ENCODE results near the gene USP48.
"Not testable (repeated sequence)": the region's sequence is repeated elsewhere in the genome, so short reads cannot be mapped to it uniquely, and the experiment has no call there.

The USP48 gene

GRCh38 chr1:21782868-21783678, at the start of gene USP48:
Gene USP48 (minus strand): TSS chr1:21783149. CDS start chr1:21782957, 192 bp downstream.
- H3K27me3 Mint-ChIP-seq (ENCODE audit: low read depth): no peaks in the 10 kb centered on the region
- H3K4me1 Mint-ChIP-seq (ENCODE audit: low read depth): peaks cover 26% of the 10 kb centered on the region
- peaks cover 10% of the 10 kb centered on the region for H3K36me3 Mint-ChIP-seq (ENCODE audit: low read depth)
- H3K9me3 Mint-ChIP-seq: no peaks in the 10 kb centered on the region
- peak; percentile 98 for DNase-seq (ENCODE audit: low spot score)
- H3K27ac Mint-ChIP-seq: peak within 1 kb of the TSS; percentile 100
- peak within 1 kb of the TSS; percentile 91 for H3K4me3 Mint-ChIP-seq

- no peak for DNase-seq (ENCODE audit: low spot score)
- Mint-ChIP-seq H3K9me3 (peaks cover 13% of the 10 kb centered on the region), H3K36me3 (ENCODE audit: low read depth) (peaks cover 6% of the 10 kb centered on the region), H3K4me1 (ENCODE audit: low read depth) (no peaks in the 10 kb centered on the region), H3K27me3 (ENCODE audit: low read depth) (no peaks in the 10 kb centered on the region), H3K4me3 (no peak overlapping the region), H3K27ac (no peak overlapping the region)
These were observed 48.6 kb upstream of the USP48 start for GRCh38 chr1:21831454-21831970.

GRCh38 chr1:21830792-21831453, 48.0 kb upstream of the USP48 start:
- H3K27ac Mint-ChIP-seq: no peak overlapping the region
- peaks cover 13% of the 10 kb centered on the region for H3K9me3 Mint-ChIP-seq
- peaks cover 6% of the 10 kb centered on the region for H3K36me3 Mint-ChIP-seq (ENCODE audit: low read depth)
- no peaks in the 10 kb centered on the region for H3K4me1 Mint-ChIP-seq (ENCODE audit: low read depth)
- no peaks in the 10 kb centered on the region for H3K27me3 Mint-ChIP-seq (ENCODE audit: low read depth)
- no peak for DNase-seq (ENCODE audit: low spot score)
- H3K4me3 Mint-ChIP-seq: no peak overlapping the region

- no peak for DNase-seq (ENCODE audit: low spot score)
- Mint-ChIP-seq H3K27ac (no peak overlapping the region), H3K9me3 (peaks cover 7% of the 10 kb centered on the region), H3K36me3 (ENCODE audit: low read depth) (peaks cover 2% of the 10 kb centered on the region), H3K4me3 (no peak overlapping the region), H3K27me3 (ENCODE audit: low read depth) (no peaks in the 10 kb centered on the region), H3K4me1 (ENCODE audit: low read depth) (no peaks in the 10 kb centered on the region)
These were observed 46.3 kb upstream of the USP48 start for GRCh38 chr1:21829294-21829693.

GRCh38 chr1:21828506-21829210, 45.7 kb upstream of the USP48 start:
- H3K27ac Mint-ChIP-seq: no peak overlapping the region
- H3K4me3 Mint-ChIP-seq: no peak overlapping the region
- H3K36me3 Mint-ChIP-seq (ENCODE audit: low read depth): no peaks in the 10 kb centered on the region
- no peak for DNase-seq (ENCODE audit: low spot score)
- H3K9me3 Mint-ChIP-seq: peaks cover under 1% of the 10 kb centered on the region
- H3K4me1 Mint-ChIP-seq (ENCODE audit: low read depth): no peaks in the 10 kb centered on the region
- no peaks in the 10 kb centered on the region for H3K27me3 Mint-ChIP-seq (ENCODE audit: low read depth)

GRCh38 chr1:21828075-21828474, 45.1 kb upstream of the USP48 start:
- no peak overlapping the region for H3K27ac Mint-ChIP-seq
- H3K4me3 Mint-ChIP-seq: no peak overlapping the region
- H3K36me3 Mint-ChIP-seq (ENCODE audit: low read depth): no peaks in the 10 kb centered on the region
- no peaks in the 10 kb centered on the region for H3K27me3 Mint-ChIP-seq (ENCODE audit: low read depth)
- no peaks in the 10 kb centered on the region for H3K9me3 Mint-ChIP-seq
- no peaks in the 10 kb centered on the region for H3K4me1 Mint-ChIP-seq (ENCODE audit: low read depth)
- no peak for DNase-seq (ENCODE audit: low spot score)

- Mint-ChIP-seq H3K9me3 (no peaks in the 10 kb centered on the region), H3K4me3 (no peak overlapping the region), H3K4me1 (ENCODE audit: low read depth) (no peaks in the 10 kb centered on the region), H3K27me3 (ENCODE audit: low read depth) (no peaks in the 10 kb centered on the region), H3K36me3 (ENCODE audit: low read depth) (no peaks in the 10 kb centered on the region), H3K27ac (no peak overlapping the region)
- no peak for DNase-seq (ENCODE audit: low spot score)
These were observed 44.3 kb upstream of the USP48 start for GRCh38 chr1:21827141-21827679.

- not testable (repeated sequence) for H3K4me3 Mint-ChIP-seq; DNase-seq (ENCODE audit: low spot score); H3K9me3 Mint-ChIP-seq; H3K27me3 Mint-ChIP-seq (ENCODE audit: low read depth); H3K4me1 Mint-ChIP-seq (ENCODE audit: low read depth); H3K36me3 Mint-ChIP-seq (ENCODE audit: low read depth); H3K27ac Mint-ChIP-seq
These were observed 43.7 kb upstream of the USP48 start for GRCh38 chr1:21826694-21827093.

- H3K36me3 Mint-ChIP-seq (ENCODE audit: low read depth): no peaks in the 10 kb centered on the region
- H3K9me3 Mint-ChIP-seq: no peaks in the 10 kb centered on the region
- H3K4me1 Mint-ChIP-seq (ENCODE audit: low read depth): no peaks in the 10 kb centered on the region
- no peak for DNase-seq (ENCODE audit: low spot score)
- H3K27me3 Mint-ChIP-seq (ENCODE audit: low read depth): no peaks in the 10 kb centered on the region
- H3K27ac Mint-ChIP-seq: no peak overlapping the region
- H3K4me3 Mint-ChIP-seq: no peak overlapping the region
These were observed 42.4 kb upstream of the USP48 start for GRCh38 chr1:21825393-21825792.

- H3K27ac Mint-ChIP-seq: no peak overlapping the region
- H3K4me3 Mint-ChIP-seq: no peak overlapping the region
- H3K36me3 Mint-ChIP-seq (ENCODE audit: low read depth): no peaks in the 10 kb centered on the region
- DNase-seq (ENCODE audit: low spot score): no peak
- H3K9me3 Mint-ChIP-seq: no peaks in the 10 kb centered on the region
- H3K4me1 Mint-ChIP-seq (ENCODE audit: low read depth): no peaks in the 10 kb centered on the region
- H3K27me3 Mint-ChIP-seq (ENCODE audit: low read depth): no peaks in the 10 kb centered on the region
These were observed 42.0 kb upstream of the USP48 start for GRCh38 chr1:21824926-21825325.

- Mint-ChIP-seq H3K4me3 (no peak overlapping the region), H3K4me1 (ENCODE audit: low read depth) (no peaks in the 10 kb centered on the region), H3K9me3 (no peaks in the 10 kb centered on the region), H3K27ac (no peak overlapping the region), H3K36me3 (ENCODE audit: low read depth) (no peaks in the 10 kb centered on the region), H3K27me3 (ENCODE audit: low read depth) (no peaks in the 10 kb centered on the region)
- DNase-seq (ENCODE audit: low spot score): no peak
These were observed 41.2 kb upstream of the USP48 start for GRCh38 chr1:21823980-21824702.

GRCh38 chr1:21823206-21823979, 40.4 kb upstream of the USP48 start:
- peaks cover 2% of the 10 kb centered on the region for H3K27me3 Mint-ChIP-seq (ENCODE audit: low read depth)
- no peak overlapping the region for H3K4me3 Mint-ChIP-seq
- H3K27ac Mint-ChIP-seq: no peak overlapping the region
- no peaks in the 10 kb centered on the region for H3K36me3 Mint-ChIP-seq (ENCODE audit: low read depth)
- peaks cover 2% of the 10 kb centered on the region for H3K4me1 Mint-ChIP-seq (ENCODE audit: low read depth)
- no peak for DNase-seq (ENCODE audit: low spot score)
- no peaks in the 10 kb centered on the region for H3K9me3 Mint-ChIP-seq

GRCh38 chr1:21822349-21822748, 39.4 kb upstream of the USP48 start:
- no peaks in the 10 kb centered on the region for H3K36me3 Mint-ChIP-seq (ENCODE audit: low read depth)
- H3K4me1 Mint-ChIP-seq (ENCODE audit: low read depth): peaks cover 2% of the 10 kb centered on the region
- no peak overlapping the region for H3K4me3 Mint-ChIP-seq
- DNase-seq (ENCODE audit: low spot score): no peak
- H3K27ac Mint-ChIP-seq: no peak overlapping the region
- peaks cover 2% of the 10 kb centered on the region for H3K27me3 Mint-ChIP-seq (ENCODE audit: low read depth)
- H3K9me3 Mint-ChIP-seq: no peaks in the 10 kb centered on the region
